Measurements from ENCODE around the gene SMIM12. TPM values are rescaled to one million over a fixed set of nuclear protein-coding genes. Genes with fewer than 3 reads are reported as not detected.

Gene SMIM12
- total RNA-seq, 1 donor: 25.3 TPM

- Histone ChIP-seq H3K4me1 (ENCODE audit: insufficient read depth, low read length) (peaks cover 11% of the 10 kb centered on the region), H3K27ac (ENCODE audit: low read depth, low read length) (peak overlapping the region; percentile 10), H3K9me3 (ENCODE audit: low read depth, low read length) (no peaks in the 10 kb centered on the region), H3K27me3 (ENCODE audit: insufficient read depth, low read length) (no peaks in the 10 kb centered on the region), H3K79me2 (ENCODE audit: insufficient read depth, low read length) (no peaks in the 10 kb centered on the region), H3K36me3 (ENCODE audit: insufficient read depth, low read length) (no peaks in the 10 kb centered on the region), H3K4me3 (ENCODE audit: insufficient read depth, low read length) (no peak overlapping the region), H2AFZ (ENCODE audit: low read length) (no peak overlapping the region), H3K4me2 (ENCODE audit: insufficient read depth, low read length) (no peak overlapping the region), H4K20me1 (ENCODE audit: insufficient read depth, low read length) (no peaks in the 10 kb centered on the region)
- DNase-seq (ENCODE audit: insufficient read length, low spot score, missing footprints): peak; percentile 81
- TF ChIP-seq CTCF (IDR thresholded peaks at IDR 0.05; ENCODE audit: extremely low read depth, low read depth, low read length): no peak
These were observed 30.3 kb downstream of the SMIM12 start for GRCh38 chr1:34829250-34829649.

- Histone ChIP-seq H3K27me3 (ENCODE audit: insufficient read depth, low read length) (no peaks in the 10 kb centered on the region), H3K27ac (ENCODE audit: low read depth, low read length) (no peak overlapping the region), H3K4me2 (ENCODE audit: insufficient read depth, low read length) (no peak overlapping the region), H2AFZ (ENCODE audit: low read length) (no peak overlapping the region), H3K79me2 (ENCODE audit: insufficient read depth, low read length) (no peaks in the 10 kb centered on the region), H3K36me3 (ENCODE audit: insufficient read depth, low read length) (no peaks in the 10 kb centered on the region), H3K4me1 (ENCODE audit: insufficient read depth, low read length) (peaks cover 11% of the 10 kb centered on the region), H3K4me3 (ENCODE audit: insufficient read depth, low read length) (no peak overlapping the region), H4K20me1 (ENCODE audit: insufficient read depth, low read length) (no peaks in the 10 kb centered on the region), H3K9me3 (ENCODE audit: low read depth, low read length) (no peaks in the 10 kb centered on the region)
- no peak for DNase-seq (ENCODE audit: insufficient read length, low spot score, missing footprints)
- TF ChIP-seq CTCF (IDR thresholded peaks at IDR 0.05; ENCODE audit: extremely low read depth, low read depth, low read length): no peak
These were observed 30.9 kb downstream of the SMIM12 start for GRCh38 chr1:34828611-34829010.

- no peaks in the 10 kb centered on the region for H4K20me1 ChIP-seq (ENCODE audit: insufficient read depth, low read length)
- no peak overlapping the region for H2AFZ ChIP-seq (ENCODE audit: low read length)
- no peak for DNase-seq (ENCODE audit: insufficient read length, low spot score, missing footprints)
- H3K79me2 ChIP-seq (ENCODE audit: insufficient read depth, low read length): no peaks in the 10 kb centered on the region
- no peak overlapping the region for H3K4me3 ChIP-seq (ENCODE audit: insufficient read depth, low read length)
- no peak overlapping the region for H3K4me2 ChIP-seq (ENCODE audit: insufficient read depth, low read length)
- no peaks in the 10 kb centered on the region for H3K9me3 ChIP-seq (ENCODE audit: low read depth, low read length)
- TF ChIP-seq CTCF (IDR thresholded peaks at IDR 0.05; ENCODE audit: extremely low read depth, low read depth, low read length): no peak
- H3K27me3 ChIP-seq (ENCODE audit: insufficient read depth, low read length): no peaks in the 10 kb centered on the region
- peaks cover 11% of the 10 kb centered on the region for H3K4me1 ChIP-seq (ENCODE audit: insufficient read depth, low read length)
- no peak overlapping the region for H3K27ac ChIP-seq (ENCODE audit: low read depth, low read length)
- no peaks in the 10 kb centered on the region for H3K36me3 ChIP-seq (ENCODE audit: insufficient read depth, low read length)
These were observed 32.1 kb downstream of the SMIM12 start for GRCh38 chr1:34827341-34827941.

DNA sequence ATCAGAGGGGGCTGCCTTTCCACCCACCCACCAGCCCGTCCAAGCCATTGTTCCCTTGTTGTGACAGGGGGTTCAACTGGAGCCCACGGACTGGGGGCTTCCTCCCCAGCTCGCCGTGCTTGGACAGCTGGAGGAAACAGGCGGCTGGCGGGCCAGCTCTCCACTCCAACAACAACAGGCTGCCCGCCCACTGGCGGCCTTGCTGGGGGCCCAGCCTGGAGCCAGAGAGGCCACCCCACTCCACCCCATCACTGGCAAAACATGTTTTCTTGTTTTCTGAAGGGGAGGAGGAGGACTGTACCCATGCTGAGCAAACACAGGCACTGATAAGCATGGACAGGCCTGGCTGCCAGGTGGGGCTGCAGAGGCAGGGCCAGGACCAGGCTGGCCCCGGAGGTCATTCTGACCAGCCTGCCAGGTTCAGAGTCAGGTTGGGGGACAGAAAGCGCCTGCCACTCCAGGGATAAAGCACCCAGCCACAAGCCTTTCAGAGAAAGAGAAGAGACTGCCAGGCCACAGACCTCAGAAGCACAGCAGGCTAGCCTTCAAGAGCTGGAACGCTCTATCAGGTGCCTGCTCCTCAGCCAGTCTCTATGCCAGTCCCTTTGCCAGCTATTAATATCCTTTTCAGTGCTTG is 34.0 kb downstream of the SMIM12 start:
- H2AFZ ChIP-seq (ENCODE audit: low read length): no peak overlapping the region
- H3K27me3 ChIP-seq (ENCODE audit: insufficient read depth, low read length): no peaks in the 10 kb centered on the region
- no peak overlapping the region for H3K27ac ChIP-seq (ENCODE audit: low read depth, low read length)
- H3K79me2 ChIP-seq (ENCODE audit: insufficient read depth, low read length): no peaks in the 10 kb centered on the region
- peaks cover 11% of the 10 kb centered on the region for H3K4me1 ChIP-seq (ENCODE audit: insufficient read depth, low read length)
- H4K20me1 ChIP-seq (ENCODE audit: insufficient read depth, low read length): no peaks in the 10 kb centered on the region
- no peak overlapping the region for H3K4me3 ChIP-seq (ENCODE audit: insufficient read depth, low read length)
- no peaks in the 10 kb centered on the region for H3K36me3 ChIP-seq (ENCODE audit: insufficient read depth, low read length)
- no peak for TF ChIP-seq CTCF (IDR thresholded peaks at IDR 0.05; ENCODE audit: extremely low read depth, low read depth, low read length)
- H3K9me3 ChIP-seq (ENCODE audit: low read depth, low read length): no peaks in the 10 kb centered on the region
- no peak overlapping the region for H3K4me2 ChIP-seq (ENCODE audit: insufficient read depth, low read length)
- DNase-seq (ENCODE audit: insufficient read length, low spot score, missing footprints): peak; percentile 61
